ENCODE results near the gene ACOX1.

- TF ChIP-seq, protein P1, sequence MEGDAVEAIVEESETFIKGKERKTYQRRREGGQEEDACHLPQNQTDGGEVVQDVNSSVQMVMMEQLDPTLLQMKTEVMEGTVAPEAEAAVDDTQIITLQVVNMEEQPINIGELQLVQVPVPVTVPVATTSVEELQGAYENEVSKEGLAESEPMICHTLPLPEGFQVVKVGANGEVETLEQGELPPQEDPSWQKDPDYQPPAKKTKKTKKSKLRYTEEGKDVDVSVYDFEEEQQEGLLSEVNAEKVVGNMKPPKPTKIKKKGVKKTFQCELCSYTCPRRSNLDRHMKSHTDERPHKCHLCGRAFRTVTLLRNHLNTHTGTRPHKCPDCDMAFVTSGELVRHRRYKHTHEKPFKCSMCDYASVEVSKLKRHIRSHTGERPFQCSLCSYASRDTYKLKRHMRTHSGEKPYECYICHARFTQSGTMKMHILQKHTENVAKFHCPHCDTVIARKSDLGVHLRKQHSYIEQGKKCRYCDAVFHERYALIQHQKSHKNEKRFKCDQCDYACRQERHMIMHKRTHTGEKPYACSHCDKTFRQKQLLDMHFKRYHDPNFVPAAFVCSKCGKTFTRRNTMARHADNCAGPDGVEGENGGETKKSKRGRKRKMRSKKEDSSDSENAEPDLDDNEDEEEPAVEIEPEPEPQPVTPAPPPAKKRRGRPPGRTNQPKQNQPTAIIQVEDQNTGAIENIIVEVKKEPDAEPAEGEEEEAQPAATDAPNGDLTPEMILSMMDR (IDR thresholded peaks at IDR 0.05) = no peak
- TF ChIP-seq POLR2A (IDR thresholded peaks at IDR 0.05) (no peak), EP300 (IDR thresholded peaks at IDR 0.05) (no peak)
Observed at GRCh38 chr17:75983501-75984181, 4.7 kb upstream of the ACOX1 start.
